OCI-LY1 (cell line): Measurements from ENCODE around the gene PLA2G2D.

ENCODE experiments used
- H2AFZ ChIP-seq: fragments of 200-600 bp; sonication (generic), shearing (Covaris generic); 2 replicates; pipeline ENCODE4 v1.6.0; 2014; ENCODE audit warnings: antibody characterized with exemption, mild to moderate bottlenecking, low read length
- H3F3A ChIP-seq: fragments of 200-600 bp; sonication (generic), shearing (Covaris generic); 2 replicates; pipeline ENCODE4 v1.6.0; 2014; ENCODE audit warnings: mild to moderate bottlenecking, antibody characterized with exemption, low read length, moderate library complexity; ENCODE audit not compliant: insufficient read depth
- H3K27ac ChIP-seq: fragments of 200-600 bp; sonication (generic); 2 replicates; pipeline ENCODE4 v1.5.1; 2014; ENCODE audit warnings: low read length, mixed run types, mild to moderate bottlenecking, low read depth; ENCODE audit not compliant: poor library complexity, severe bottlenecking
- H3K27me3 ChIP-seq: fragments of 200-600 bp; sonication (generic); 2 replicates; pipeline ENCODE4 v1.6.0; 2014; ENCODE audit warnings: antibody characterized with exemption, mild to moderate bottlenecking, low read length, moderate library complexity; ENCODE audit not compliant: insufficient read depth
- H3K36me3 ChIP-seq: fragments of 200-600 bp; sonication (generic); 2 replicates; pipeline ENCODE4 v1.6.1; 2014; ENCODE audit warnings: mild to moderate bottlenecking, antibody characterized with exemption, low read length, moderate library complexity, mixed read lengths; ENCODE audit not compliant: insufficient read depth
- H3K4me1 ChIP-seq: fragments of 200-600 bp; sonication (generic); 2 replicates; pipeline ENCODE4 v1.5.1; 2014; ENCODE audit warnings: mild to moderate bottlenecking, low read length, moderate library complexity; ENCODE audit not compliant: insufficient read depth, severe bottlenecking
- H3K4me2 ChIP-seq: fragments of 200-600 bp; sonication (generic), shearing (Covaris generic); 2 replicates; pipeline ENCODE4 v1.6.1; 2014; ENCODE audit warnings: low read length
- H3K4me3 ChIP-seq: fragments of 200-600 bp; sonication (generic); 2 replicates; pipeline ENCODE4 v1.5.1; 2014; ENCODE audit warnings: low read length, low read depth, mild to moderate bottlenecking, mixed read lengths; ENCODE audit not compliant: poor library complexity, severe bottlenecking
- H3K79me2 ChIP-seq: fragments of 200-600 bp; shearing (Covaris generic); 2 replicates; pipeline ENCODE4 v1.6.1; 2016; ENCODE audit warnings: mixed run types, low read length, mixed read lengths; ENCODE audit not compliant: insufficient read depth
- H3K9ac ChIP-seq: fragments of 200-600 bp; sonication (generic), shearing (Covaris generic); 2 replicates; pipeline ENCODE4 v1.6.1; 2014; ENCODE audit warnings: mild to moderate bottlenecking, low read length, mixed read lengths
- H3K9me2 ChIP-seq: fragments of 200-600 bp; sonication (generic), shearing (Covaris generic); 2 replicates; pipeline ENCODE4 v1.6.1; 2014; ENCODE audit warnings: low read depth, mild to moderate bottlenecking, low read length, mixed read lengths
- H3K9me3 ChIP-seq: fragments of 200-600 bp; shearing (Covaris generic); 2 replicates; pipeline ENCODE4 v1.6.1; 2014; ENCODE audit warnings: low read length, mixed read lengths
- H4K20me1 ChIP-seq: fragments of 200-600 bp; sonication (generic), shearing (Covaris generic); 2 replicates; pipeline ENCODE4 v1.6.0; 2016; ENCODE audit warnings: mild to moderate bottlenecking, low read length; ENCODE audit not compliant: insufficient read depth
- EZH2 ChIP-seq: fragments of 200-600 bp; sonication (generic), shearing (Covaris generic); IDR thresholded peaks from 2 replicates; pipeline ENCODE4 v1.8.0; 2017; ENCODE audit warnings: borderline replicate concordance, mixed run types, mild to moderate bottlenecking, antibody characterized with exemption, low read length, moderate library complexity, mixed read lengths
- TF ChIP-seq, protein P1 (sequence below): fragments of 200-600 bp; sonication (generic), shearing (Covaris generic); IDR thresholded peaks from 2 replicates; pipeline ENCODE4 v1.5.1; 2017; ENCODE audit warnings: mild to moderate bottlenecking, antibody characterized with exemption, low read length, moderate library complexity, mixed read lengths

Gene PLA2G2D

DNA sequence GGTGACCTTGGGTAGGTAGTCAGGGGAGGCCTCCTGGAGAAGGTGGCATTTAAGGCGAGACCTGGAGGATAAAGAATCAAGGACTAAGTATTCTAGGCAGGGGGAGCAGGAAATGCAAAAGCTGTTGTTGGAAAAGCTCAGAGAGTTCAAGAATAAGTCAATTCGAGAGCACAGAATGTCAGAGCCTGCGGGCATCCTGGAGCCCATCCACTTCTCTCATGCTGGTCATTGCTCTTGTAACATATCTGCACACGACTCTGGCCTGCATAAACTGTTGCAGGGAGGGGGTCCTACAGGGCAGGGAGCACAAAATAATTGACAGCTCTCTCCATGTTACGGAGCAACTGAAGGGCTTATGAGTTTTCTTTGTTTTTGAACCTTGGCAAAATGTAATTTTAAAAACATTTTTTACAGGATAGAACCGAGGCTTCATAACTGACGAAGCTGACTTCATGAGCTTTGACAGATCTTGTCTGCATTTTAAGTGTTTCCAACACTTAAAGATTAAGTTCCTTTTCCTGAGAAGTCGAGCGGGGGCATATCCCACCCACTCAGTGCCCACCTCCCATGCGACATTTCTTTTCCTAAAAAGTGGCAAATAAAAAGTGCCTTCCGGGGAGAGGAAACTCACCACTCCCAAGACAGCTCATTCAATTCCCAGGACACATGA is 45.1 kb downstream of the PLA2G2D start:
- Histone ChIP-seq H3F3A (no peaks in the 10 kb centered on the region), H3K9ac (no peak overlapping the region), H2AFZ (no peak overlapping the region), H4K20me1 (no peaks in the 10 kb centered on the region), H3K4me1 (no peaks in the 10 kb centered on the region), H3K4me3 (no peak overlapping the region), H3K27me3 (no peaks in the 10 kb centered on the region), H3K36me3 (no peaks in the 10 kb centered on the region), H3K9me2 (no peaks in the 10 kb centered on the region), H3K27ac (no peak overlapping the region), H3K79me2 (no peaks in the 10 kb centered on the region), H3K9me3 (no peaks in the 10 kb centered on the region), H3K4me2 (no peak overlapping the region)
- TF ChIP-seq, protein P1, sequence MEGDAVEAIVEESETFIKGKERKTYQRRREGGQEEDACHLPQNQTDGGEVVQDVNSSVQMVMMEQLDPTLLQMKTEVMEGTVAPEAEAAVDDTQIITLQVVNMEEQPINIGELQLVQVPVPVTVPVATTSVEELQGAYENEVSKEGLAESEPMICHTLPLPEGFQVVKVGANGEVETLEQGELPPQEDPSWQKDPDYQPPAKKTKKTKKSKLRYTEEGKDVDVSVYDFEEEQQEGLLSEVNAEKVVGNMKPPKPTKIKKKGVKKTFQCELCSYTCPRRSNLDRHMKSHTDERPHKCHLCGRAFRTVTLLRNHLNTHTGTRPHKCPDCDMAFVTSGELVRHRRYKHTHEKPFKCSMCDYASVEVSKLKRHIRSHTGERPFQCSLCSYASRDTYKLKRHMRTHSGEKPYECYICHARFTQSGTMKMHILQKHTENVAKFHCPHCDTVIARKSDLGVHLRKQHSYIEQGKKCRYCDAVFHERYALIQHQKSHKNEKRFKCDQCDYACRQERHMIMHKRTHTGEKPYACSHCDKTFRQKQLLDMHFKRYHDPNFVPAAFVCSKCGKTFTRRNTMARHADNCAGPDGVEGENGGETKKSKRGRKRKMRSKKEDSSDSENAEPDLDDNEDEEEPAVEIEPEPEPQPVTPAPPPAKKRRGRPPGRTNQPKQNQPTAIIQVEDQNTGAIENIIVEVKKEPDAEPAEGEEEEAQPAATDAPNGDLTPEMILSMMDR = no peak
- no peak for TF ChIP-seq EZH2

DNA sequence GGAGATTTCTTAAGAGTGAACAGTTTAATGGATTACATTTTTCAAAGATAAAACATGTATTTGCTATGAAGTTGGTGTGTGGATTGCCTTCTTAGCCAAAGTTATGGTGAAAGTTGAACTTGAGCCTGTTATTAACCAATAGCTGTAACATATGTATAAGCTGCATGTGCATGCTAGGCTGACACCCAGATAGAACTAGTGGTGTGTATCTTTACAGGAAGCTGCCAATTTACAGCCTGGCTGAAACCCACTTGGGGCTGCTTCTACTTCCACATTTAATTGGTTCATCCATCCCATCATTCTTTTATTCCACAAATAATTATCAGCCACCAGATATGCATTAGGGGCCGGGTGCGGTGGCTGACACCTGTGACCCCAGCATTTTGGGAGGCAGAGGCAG is 46.1 kb downstream of the PLA2G2D start:
- no peak overlapping the region for H3K4me2 ChIP-seq
- H2AFZ ChIP-seq = no peak overlapping the region
- no peak overlapping the region for H3K27ac ChIP-seq
- no peak overlapping the region for H3K9ac ChIP-seq
- no peaks in the 10 kb centered on the region for H3K4me1 ChIP-seq
- H3K36me3 ChIP-seq = no peaks in the 10 kb centered on the region
- H3K9me2 ChIP-seq = no peaks in the 10 kb centered on the region
- no peaks in the 10 kb centered on the region for H3K9me3 ChIP-seq
- no peaks in the 10 kb centered on the region for H3K27me3 ChIP-seq
- H4K20me1 ChIP-seq = no peaks in the 10 kb centered on the region
- H3K79me2 ChIP-seq = no peaks in the 10 kb centered on the region
- no peaks in the 10 kb centered on the region for H3F3A ChIP-seq
- TF ChIP-seq EZH2 = no peak
- TF ChIP-seq, protein P1 = no peak
- H3K4me3 ChIP-seq = no peak overlapping the region

DNA sequence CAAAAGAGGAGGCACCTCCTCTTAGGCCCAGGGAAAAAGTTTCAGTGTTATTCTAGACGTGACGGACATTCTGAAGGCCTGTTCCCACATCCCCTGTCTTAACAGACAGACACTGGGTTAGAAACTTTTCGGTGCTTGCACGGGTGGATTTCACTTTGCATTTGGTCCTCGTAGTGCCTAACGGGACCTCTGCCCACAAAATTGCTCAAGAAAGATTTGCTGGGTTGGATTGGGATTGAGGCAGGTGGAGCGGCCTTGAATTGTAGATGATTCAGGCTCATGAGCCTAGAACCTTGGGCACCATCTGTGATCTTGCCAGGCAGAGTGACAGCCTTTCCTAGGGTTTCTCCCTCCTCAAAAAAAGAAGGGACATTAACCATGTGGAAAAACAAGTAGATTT is 46.6 kb downstream of the PLA2G2D start:
- H3K36me3 ChIP-seq = no peaks in the 10 kb centered on the region
- no peak overlapping the region for H3K9ac ChIP-seq
- no peak overlapping the region for H2AFZ ChIP-seq
- no peaks in the 10 kb centered on the region for H3K79me2 ChIP-seq
- no peaks in the 10 kb centered on the region for H3K4me1 ChIP-seq
- no peak for TF ChIP-seq EZH2
- TF ChIP-seq, protein P1 = no peak
- no peak overlapping the region for H3K4me2 ChIP-seq
- no peak overlapping the region for H3K27ac ChIP-seq
- H4K20me1 ChIP-seq = no peaks in the 10 kb centered on the region
- no peaks in the 10 kb centered on the region for H3K9me3 ChIP-seq
- no peak overlapping the region for H3K4me3 ChIP-seq
- no peaks in the 10 kb centered on the region for H3K27me3 ChIP-seq
- H3F3A ChIP-seq = no peaks in the 10 kb centered on the region
- H3K9me2 ChIP-seq = no peaks in the 10 kb centered on the region
